AG09309 (cell line): ENCODE data around the gene TMEM63C.
"Not testable (repeated sequence)": the region's sequence is repeated elsewhere in the genome, so short reads cannot be mapped to it uniquely, and the experiment has no call there.

Source experiments
- DNase-seq: peaks from one replicate; pipeline ENCODE4 v3.0.0-alpha.2; 2010; ENCODE audit warnings: low read depth
- H3K4me3 ChIP-seq: 2 replicates; pipeline ENCODE4 v1.5.1; 2011; ENCODE audit warnings: mild to moderate bottlenecking, low read depth, low read length, moderate library complexity; ENCODE audit not compliant: control insufficient read depth
- CTCF ChIP-seq: IDR thresholded peaks from 2 replicates; pipeline ENCODE4 v1.5.1; 2011; ENCODE audit warnings: mild to moderate bottlenecking, low read depth, low read length, inconsistent platforms; ENCODE audit not compliant: insufficient read depth, control insufficient read depth; ENCODE audit errors: missing control alignments

TMEM63C gene

GRCh38 chr14:77157740-77158139 is 23.9 kb upstream of the TMEM63C start:
- no peak for TF ChIP-seq CTCF
- no peak for DNase-seq
- no peak overlapping the region for H3K4me3 ChIP-seq

- no peak for TF ChIP-seq CTCF
- peak; percentile 24 for DNase-seq
- no peak overlapping the region for H3K4me3 ChIP-seq
Measured at GRCh38 chr14:77158175-77158881, 23.3 kb upstream of the TMEM63C start.

GRCh38 chr14:77158882-77159255 is 22.7 kb upstream of the TMEM63C start:
- no peak overlapping the region for H3K4me3 ChIP-seq
- no peak for TF ChIP-seq CTCF

GRCh38 chr14:77161011-77161410 is 20.6 kb upstream of the TMEM63C start:
- H3K4me3 ChIP-seq: no peak overlapping the region
- TF ChIP-seq CTCF: no peak
- DNase-seq: no peak

More at GRCh38 chr14:77158882-77159255, 22.7 kb upstream of the TMEM63C start:
- DNase-seq: no peak

GRCh38 chr14:77170045-77170444 is 11.6 kb upstream of the TMEM63C start:
- no peak overlapping the region for H3K4me3 ChIP-seq
- no peak for TF ChIP-seq CTCF
- DNase-seq: no peak

GRCh38 chr14:77172916-77173315 is 8.7 kb upstream of the TMEM63C start:
- DNase-seq: no peak
- TF ChIP-seq CTCF: no peak
- H3K4me3 ChIP-seq: no peak overlapping the region

GRCh38 chr14:77173911-77174617 is 7.5 kb upstream of the TMEM63C start:
- not testable (repeated sequence) for H3K4me3 ChIP-seq, DNase-seq
